Measurements from ENCODE around the gene LOC101059915.

LOC101059915 gene

DNA sequence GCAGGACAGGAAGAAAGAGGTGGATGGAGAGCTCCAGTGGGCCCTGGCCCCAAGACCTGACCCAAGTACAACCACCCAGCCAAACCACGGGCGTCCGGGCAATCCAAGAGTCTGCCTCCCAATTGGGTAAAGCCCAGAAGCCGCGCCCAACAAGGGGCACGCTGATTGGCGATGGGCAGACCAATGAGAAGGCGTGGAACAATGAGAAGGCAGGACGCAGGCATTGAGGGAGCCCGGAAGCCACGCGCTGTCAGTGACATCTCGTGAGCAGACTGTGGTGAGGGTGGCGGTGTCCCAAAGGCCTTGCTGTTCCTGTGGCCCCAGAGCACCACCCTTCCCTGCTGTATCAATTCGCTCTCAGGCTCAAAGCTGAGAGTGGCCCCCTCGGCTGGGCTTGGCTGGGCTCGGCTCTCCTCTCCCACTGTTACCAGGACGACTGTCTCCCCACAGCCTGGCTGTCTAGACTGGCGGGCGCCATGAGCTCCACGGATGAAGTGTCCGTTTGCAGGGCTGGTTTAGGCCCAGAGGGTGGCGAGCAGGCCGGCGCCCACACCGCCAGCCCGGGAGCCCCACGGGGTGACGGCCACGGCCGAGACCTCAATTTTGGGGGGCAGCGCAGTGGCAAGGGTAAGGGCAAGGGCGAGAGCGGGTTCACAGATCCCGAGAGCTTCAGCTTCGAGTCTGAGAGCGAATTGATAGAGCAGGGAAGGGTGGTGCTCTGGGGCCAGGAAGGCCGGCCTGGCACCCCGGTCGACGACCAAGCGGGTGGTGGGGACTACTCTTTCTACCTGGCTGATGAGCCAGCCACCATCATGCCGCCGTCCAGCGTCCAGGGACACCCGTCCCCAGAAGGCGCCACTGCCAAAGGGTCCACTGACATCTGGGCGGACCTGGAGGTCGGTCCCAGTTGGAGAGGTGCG is at the start of gene LOC101059915:
Gene LOC101059915, plus strand, starts transcription at position 219 of the 920 bp plus-strand sequence.
- no peak for DNase-seq

DNA sequence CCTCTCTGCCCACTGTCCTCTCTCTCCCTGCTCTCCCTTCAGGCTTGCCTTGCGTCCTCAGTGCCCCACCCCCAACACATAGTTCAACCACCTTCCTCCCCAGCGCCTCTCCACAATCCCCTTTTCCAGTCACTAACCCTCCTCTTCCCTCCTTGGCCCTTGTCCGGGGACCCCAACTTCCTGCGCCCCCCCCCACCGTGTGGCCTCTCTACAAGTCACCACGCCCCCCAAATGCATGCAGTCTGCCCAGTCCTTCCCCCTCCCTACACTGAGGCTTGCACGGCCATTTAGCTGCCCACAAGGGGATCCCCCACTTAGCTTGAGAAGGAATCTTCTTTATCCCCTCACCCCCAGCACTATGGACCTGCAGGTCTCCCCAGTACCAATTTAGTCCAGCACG is 49.6 kb upstream of the LOC101059915 start:
- DNase-seq: no peak

DNA sequence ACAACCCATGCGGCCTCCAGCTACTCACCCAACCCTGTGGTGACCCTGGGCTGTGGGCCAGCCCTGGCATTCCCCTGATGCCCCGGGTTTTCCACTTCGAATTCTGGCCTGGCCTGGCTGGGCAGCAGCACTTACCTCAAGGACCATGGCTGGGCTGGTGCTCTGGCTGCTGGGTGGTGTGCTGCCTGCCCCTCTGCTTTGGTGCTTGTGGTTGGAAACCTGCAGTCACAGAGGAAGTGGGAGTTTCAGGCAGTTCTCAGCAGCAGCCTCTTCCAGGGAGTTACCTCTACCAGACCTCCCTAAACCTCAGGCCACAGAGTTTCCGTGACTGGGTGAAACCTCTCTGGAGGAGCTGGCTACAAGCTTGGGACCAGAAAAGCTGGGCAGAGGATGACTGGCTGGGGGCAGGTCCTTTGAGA is 49.0 kb upstream of the LOC101059915 start, which contains the start of gene CXCR3:
Gene CXCR3, minus strand, starts transcription at position 209 of the 419 bp plus-strand sequence. Its CDS starts 62 bp downstream, at position 147.
- DNase-seq: no peak

DNA sequence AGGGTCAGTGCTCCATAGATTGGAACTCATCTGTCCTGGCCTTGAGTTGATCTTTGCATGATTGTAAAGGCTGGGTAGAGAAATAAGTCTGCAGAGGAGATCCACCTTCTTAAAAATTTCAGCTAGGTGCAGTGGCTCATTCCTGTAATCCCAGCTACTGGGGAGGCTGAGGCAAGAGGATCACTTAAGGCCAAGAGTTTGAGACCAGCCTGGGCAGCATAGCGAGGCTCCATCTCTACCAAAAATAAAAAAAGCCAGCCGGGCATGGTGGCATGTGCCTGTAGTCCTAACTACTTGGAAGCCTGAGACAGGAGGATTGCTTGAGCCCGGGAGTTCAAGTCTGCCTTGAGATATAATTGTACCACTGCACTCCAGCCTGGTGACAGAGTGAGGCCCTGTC is 48.6 kb upstream of the LOC101059915 start:
- no peak for DNase-seq

DNA sequence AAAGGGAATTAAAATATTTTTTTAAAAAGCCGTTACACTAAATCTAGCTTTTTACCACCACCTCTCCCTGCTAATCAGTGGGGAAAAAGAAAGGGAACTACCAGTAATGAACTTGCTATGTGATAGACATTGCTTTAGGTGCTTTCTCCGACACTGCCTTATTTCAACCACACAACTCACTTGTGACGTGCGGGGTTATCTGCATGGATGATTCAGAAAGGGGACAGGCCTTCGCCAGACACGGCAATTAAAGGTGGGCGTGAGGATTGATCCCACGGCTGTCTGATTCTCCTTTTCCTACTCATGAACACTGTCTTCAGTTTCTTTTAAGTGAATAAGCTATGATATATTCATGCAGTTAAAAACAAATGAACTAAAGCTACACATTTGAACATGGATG is 48.2 kb upstream of the LOC101059915 start:
- no peak for DNase-seq

DNA sequence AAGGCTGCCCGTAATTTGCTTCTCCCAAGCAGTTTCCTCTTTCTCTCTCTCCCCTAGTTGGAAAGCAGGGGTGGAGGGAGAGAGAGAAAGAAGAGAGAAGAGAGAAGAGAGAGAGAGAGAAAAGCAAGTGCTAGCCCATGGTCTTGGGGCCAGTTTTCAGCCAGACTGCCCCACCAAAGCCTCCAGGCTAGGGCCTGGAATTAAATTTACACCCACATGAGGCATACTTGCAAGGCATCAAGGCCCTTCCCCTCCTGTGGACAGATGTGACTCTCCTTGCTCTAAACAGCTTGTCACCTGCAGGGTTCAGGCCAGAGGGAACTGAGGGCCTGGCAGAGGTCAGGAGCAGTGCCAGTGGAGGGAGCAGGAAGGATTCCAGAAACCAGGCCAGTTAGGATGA is 47.4 kb upstream of the LOC101059915 start:
- no peak for DNase-seq

DNA sequence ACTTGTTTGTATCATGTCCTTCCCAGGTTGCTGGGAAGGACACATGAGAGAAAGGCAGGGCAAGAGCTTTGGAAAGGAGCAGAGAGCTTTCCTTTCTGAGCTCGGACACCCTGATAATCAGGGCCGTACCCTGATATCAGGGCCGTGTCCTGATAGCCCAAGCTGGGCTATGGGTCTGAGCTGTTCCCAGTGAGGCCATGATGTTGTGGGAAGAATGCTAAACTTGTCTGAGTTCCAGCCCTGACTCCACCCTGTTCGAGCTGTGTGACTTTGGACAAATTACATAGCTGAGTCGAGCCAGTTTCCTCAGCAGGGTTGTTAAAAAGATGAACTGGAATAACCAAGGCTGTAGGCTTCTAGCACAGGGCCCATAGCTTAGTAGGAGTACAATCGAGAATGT is 45.7 kb upstream of the LOC101059915 start:
- DNase-seq: no peak

DNA sequence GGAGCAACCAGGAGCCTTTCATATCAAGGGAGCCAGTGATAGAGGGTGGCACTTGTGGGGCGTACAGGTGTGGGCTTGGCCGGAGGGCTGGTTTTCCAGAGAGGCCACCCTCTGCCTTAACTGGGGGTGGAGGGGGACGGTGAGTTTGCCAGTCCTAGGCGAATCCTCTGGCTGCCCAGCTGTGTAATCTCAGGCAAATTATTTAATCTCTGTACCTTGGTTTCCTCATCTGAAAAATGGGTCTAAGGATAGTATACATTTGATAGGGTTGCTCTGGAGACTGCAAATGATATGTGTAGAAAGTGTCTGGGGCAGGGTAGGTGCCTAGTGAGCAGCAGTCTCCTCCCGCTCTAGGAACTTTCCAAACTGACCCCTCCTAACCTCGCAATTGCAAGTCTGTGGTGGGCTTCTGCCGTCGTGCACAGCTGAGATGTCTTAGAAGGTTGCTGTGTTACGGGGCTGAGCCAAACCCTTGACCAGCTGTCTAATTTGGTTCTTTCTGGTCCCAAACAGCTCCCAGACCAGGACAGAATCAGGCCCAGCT is 45.2 kb upstream of the LOC101059915 start:
- DNase-seq: no peak

DNA sequence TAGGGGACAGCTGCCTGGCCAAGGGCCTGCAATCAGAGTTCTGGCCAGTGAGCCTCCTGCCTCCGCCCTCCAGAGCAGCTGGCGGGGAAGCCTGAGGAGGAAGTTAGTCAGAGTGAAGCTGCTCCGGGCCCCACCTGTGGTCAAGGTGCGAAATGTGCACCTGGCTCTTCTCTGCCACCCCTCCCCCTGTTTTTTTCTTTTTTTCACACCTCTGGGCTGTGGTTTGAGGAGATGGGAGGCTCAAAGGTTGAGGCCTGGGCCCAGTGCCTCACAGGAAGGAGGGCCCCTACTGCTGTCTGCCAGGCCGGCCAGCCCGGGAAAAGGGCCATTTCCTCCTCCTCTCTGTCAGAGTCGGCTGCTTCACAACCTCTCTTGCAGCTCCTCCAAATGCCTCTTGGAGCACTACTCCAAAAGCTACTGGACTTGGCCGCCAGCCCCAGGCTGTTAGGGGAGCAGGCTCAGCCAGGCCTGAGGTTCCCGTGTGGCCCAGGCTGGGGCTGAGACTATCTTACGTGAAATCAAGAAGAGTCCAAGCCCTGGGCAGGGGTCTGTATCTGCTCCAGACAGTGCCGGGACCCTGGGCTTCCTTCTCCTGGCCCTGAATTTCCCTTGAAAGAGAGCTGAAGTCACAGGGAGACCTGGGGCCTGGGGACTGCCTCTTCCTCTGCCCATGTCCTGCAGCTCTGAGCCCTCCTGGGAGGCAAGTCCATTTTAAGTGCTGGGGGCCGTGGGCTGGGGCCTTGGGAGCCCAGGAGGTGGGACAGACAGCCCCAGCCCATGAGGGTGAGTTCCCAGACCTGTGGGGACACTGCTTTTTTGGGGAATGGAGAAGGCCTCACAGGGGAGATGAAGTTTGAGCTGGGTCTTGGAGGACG is 44.5 kb upstream of the LOC101059915 start:
- peak; percentile 9 for DNase-seq

DNA sequence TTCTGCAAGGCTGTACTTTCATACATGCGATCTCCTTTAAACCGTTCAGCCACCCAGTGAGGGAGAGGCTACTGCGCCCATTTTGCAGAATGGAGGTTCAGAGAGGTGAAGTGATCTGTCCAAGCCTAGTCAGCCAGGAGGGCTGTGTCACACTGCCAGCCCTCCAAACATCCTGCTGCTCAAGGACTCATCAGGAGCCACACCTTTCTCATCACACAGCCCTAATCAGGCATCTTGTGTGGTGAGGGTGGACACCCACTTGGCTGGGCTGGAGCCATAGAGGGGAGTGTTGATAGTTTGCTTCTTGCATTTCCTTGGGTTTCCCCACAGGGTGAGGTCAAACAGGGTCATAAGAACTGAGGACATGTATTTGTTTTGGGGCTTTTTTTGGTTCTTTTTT is 43.6 kb upstream of the LOC101059915 start:
- DNase-seq: no peak

DNA sequence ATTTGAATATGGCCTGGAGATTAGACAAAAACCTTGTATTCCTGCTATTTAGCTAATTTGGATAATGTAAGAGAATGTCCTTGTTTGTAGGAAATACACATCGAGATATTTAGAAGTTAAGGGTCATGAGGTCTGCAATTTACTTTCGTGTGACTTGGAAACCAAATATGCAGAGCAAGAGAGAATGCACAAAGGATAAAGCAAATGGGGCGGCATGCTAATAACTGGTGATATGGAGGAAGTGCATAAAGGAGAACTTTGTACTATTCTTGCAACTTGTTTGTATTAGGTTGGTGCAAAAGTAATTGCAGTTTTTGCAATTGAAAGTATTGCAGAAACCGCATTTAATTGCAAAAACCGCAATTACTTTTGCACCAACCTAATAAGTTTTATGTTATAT is 41.9 kb upstream of the LOC101059915 start:
- no peak for DNase-seq

DNA sequence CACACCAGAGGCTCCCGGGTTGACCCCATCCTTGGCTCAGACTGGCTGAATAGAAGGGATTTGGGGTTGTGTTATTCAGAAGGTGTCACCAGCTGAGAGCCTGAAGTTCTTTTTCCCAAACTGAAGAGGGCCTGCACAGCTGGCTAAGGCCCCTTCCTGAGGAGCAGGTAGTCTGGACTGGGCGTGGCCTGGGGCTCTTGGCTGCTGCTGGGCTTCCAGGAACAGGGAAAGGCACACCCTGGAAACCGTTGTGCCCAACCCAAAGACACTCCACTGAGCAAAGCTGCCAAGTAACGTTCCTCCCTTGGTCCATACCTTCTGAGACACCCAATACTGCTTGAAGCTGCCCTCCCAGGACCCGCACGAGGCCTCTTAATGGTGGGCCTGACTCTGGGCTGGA is 40.8 kb upstream of the LOC101059915 start:
- DNase-seq: no peak

DNA sequence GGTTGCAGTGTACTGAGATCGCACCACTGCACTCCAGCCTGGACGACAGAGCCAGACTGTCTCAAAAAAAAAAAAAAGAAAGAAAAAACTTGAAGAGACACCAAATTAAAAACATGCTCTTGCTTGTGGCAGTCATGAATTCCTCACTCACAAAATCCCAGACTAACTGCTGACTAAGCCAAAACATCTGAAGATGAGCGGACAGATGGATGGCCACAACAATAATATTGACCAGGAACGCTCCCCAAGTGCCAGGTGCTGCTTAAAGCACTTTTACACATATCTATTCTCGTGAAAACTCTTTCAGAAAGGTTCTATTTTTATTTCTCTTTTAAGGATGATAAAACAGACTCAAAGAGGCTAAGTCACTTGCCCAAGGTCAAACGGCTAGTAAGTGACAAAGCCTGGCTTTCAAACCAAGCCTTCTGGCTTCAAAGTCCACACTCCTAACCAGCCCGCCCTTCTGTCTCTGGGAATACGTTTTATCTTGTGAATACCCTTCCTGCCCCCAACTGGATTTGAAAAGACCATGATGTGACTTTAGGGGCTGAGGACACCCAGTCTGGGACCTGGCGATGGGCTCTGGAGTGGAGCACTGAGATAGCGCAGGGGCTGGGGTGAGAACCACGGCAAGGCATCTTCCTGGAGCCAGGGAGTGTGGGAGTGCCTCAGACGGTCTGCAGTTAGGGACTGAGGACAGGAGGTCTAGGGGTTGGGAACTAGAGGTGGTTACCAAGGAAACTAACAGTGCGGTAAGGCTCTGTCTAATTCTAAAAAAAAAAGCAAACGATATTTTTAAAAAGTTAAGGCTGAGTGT is 39.5 kb upstream of the LOC101059915 start:
- no peak for DNase-seq

DNA sequence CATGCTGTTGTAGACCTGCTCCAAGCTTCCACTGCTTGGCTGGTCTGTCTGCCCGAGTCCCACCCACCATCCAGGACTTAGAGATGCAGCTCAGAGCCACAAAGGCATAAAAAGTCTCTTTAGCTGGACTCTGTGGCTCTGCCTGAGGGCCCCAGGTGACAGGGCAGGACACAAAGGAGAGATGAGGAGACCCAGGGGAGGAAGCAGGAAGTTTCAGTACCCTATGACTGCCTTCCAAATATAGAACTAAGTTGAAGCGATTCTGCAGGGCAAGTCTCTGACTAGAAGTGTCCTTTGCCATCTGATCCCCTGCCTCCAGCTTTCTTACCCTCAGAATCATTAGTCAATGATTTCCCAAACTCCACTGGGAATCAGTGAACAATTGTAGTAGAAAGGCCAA is 37.9 kb upstream of the LOC101059915 start:
- no peak for DNase-seq

DNA sequence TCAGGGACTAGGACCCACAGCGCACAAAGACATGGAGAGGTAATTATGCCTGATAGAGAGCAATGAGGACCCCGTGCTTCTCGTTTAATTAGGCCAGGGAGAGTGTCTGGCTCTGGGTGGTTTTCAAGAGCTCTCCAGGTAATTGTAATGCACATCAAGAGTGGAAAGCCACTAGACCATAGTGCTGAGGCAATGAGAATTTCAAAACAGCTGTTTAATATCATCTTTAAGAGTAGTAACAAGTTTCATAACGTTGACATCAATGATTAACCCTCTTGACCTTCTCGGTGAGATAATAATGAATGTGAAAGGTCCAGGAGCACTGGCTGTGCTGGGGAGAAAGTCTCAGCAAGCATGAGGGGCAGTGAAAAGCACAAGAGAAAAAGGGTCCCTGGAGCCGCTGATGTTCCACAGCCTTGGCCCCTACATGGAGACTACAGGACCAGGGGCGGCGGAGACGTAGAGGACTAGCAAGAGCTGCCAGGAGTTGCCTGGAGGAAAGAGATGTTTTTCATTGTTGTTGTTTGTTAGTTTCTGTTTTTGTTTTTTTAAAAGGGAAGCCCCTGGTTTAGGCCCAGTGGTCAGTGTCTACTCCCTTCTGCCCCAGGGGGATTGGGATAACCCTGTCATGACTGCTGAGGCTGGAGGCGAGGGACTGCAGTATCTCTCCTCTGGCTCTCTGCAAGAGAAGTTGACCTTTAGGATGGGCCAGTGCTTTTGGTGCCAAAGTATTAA is 34.3 kb upstream of the LOC101059915 start:
- no peak for DNase-seq

DNA sequence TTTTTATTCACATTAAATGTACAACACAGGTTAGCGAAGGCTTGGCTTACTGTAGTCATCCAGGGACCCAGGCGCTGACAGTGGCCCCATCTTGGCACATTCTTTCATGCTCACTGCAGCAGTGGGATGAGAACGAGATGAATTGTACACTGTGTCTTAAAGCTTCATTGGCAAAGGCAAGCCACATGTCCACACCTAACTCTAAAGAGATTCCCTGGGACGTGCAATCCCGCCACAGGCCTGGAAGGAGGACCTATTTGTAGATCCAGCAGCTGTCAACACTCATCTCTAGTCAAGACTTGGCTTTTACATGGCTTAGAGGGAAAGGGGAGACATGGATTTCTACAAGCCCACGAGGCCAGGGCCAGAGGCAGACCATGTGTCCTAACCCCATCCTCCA is 33.0 kb upstream of the LOC101059915 start:
- DNase-seq: no peak

DNA sequence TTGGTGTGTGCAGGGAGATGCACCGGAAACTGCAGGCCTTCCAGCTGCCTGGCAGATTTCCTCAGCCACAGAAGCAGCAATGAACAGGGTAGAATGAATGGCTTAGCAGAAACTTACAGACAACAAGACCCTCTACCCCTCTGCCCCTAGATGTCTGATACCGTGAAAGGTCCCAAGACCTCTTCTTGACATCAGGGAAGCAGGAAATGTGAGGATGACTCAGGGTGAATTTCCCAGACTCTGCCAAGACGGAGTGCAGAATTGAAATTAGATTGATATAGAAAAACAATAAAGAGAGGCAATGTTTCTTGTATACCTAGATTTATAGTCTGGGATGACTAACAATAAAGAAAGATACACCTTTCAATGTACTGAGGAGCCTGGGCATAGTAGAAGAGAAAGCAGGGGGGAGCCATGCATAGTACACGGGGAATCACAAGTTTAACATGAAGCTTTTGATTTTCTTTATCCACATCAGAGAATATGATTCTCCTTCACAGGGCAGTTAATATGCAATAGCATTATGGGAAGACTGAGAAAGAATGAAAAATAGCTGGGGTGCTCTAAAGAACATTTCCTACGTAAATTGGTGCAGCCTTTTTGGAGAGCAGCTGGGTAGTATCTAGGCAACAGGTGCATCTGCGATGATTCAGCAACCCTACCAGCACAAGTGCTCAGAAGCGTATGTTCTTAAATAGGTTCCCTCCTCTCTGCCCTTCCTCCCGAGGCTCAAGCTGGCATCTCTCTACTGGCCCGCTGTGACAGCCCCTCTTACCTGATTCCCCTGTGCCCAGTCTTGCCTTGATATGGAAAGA is 30.7 kb upstream of the LOC101059915 start:
- DNase-seq: no peak

DNA sequence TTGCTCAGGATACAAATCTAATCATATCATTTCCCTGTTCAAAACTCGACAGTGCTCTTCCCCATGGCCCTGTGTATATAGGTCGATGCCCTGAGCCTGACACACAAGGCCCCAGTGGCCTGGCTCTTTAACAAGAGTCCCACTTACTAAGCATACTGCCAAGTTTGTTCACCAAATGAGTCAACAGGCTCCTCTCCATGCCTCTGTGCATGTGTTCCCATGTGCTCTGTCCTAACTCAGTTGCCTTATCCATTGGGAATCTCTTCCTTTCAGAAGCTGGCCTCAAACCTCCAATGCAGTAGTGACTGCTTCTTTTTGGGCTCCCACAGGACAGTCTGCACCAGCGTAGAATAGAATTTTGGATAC is 30.1 kb upstream of the LOC101059915 start:
- DNase-seq: no peak

DNA sequence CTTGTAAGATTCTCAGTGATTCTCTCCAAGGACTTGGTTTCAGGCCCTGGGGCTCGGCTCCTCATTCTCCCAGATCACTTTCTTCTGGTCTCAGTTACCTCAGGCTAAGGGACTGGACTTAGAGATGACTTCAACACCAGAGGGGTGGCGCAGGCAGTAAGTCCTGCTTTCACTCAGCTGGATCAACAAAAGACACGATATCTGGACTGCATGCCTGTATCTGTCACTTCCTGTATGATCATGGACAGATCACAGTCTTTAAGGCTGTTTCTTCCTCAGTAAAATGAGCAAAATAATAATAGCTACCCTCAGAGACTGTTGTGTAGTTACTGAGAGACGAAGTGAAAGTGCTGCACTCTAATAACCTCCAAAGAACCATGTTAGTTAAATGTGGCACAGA is 29.5 kb upstream of the LOC101059915 start:
- no peak for DNase-seq

DNA sequence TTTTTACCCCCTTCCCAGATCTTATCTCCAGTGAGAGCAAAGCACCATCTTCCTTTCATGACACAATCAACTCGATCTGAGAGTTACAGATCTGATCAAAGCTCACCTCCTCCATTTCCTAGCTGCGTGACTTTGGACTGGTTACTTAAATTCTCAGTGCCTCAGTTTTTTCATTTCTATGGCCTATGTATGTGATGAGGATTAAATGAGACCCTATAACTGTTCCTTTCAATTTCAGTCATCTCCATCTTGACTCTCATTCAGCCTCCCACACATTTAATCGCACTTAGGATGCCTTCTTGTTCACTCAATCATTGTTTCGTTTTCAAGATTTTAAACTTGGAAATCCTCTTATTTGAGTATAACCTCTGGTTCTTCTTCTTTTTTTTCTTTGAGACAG is 28.9 kb upstream of the LOC101059915 start:
- DNase-seq: no peak
